ENCODE data around the gene HSP90AB1. TPM values are rescaled to one million over a fixed set of nuclear protein-coding genes. Genes with fewer than 3 reads are reported as not detected.
"Not testable (repeated sequence)": the region's sequence is repeated elsewhere in the genome, so short reads cannot be mapped to it uniquely, and the experiment has no call there.

HSP90AB1 gene
- total and polyA plus RNA-seq, 8 donors, result 168 to 549 (median 359) TPM

GRCh38 chr6:44230034-44230675, 16.7 kb upstream of the HSP90AB1 start:
- Histone ChIP-seq H3K9me3 (no peaks in the 10 kb centered on the region), H3K4me1 (peaks cover 44 to 100% (median 77%) of the 10 kb centered on the region in 4 donors), H3K27me3 (no peaks in the 10 kb centered on the region), H3K4me3 (no peak overlapping the region), H3K36me3 (peaks cover 36 to 57% (median 52%) of the 10 kb centered on the region in 4 donors), H3K27ac (peak overlapping the region in 2 of 5 donors; percentile 31 to 68)
- no peak for DNase-seq
- TF ChIP-seq EP300 (IDR thresholded peaks at IDR 0.05) (no peak), POLR2AphosphoS5 (IDR thresholded peaks at IDR 0.05) (no peak), CTCF (IDR thresholded peaks at IDR 0.05) (no peak), POLR2A (IDR thresholded peaks at IDR 0.05) (no peak)
- WGBS, 5 donors, result 77 to 96% (median 96%) methylated on average over 7 to 10 of the region's 10 CpGs
- intact Hi-C loops (cut with DNase I; ENCODE audit: low total_unique reads), result loop anchor here (10.0 kb wide), 1 partner anchor 55 kb away; no protein-coding TSS in a partner anchor

GRCh38 chr6:44231426-44231825, 15.5 kb upstream of the HSP90AB1 start:
- intact Hi-C loops (cut with DNase I; ENCODE audit: low total_unique reads), result loop anchor here (10.0 kb wide), 1 partner anchor 57 kb away; no protein-coding TSS in a partner anchor
- H3K27ac ChIP-seq, result peak overlapping the region in 1 of 5 donors; percentile 98

GRCh38 chr6:44232676-44233566, 14.0 kb upstream of the HSP90AB1 start:
- TF ChIP-seq EP300 (IDR thresholded peaks at IDR 0.05), result no peak
- TF ChIP-seq CTCF (IDR thresholded peaks at IDR 0.05), result no peak
- no peak for TF ChIP-seq POLR2A (IDR thresholded peaks at IDR 0.05)
- TF ChIP-seq POLR2AphosphoS5 (IDR thresholded peaks at IDR 0.05), result no peak
- intact Hi-C loops (cut with DNase I; ENCODE audit: low total_unique reads), result loop anchor here (10.0 kb wide), 1 partner anchor 58 kb away; no protein-coding TSS in a partner anchor
- Histone ChIP-seq H3K27me3 (no peaks in the 10 kb centered on the region), H3K36me3 (peaks cover 36 to 57% (median 50%) of the 10 kb centered on the region in 4 donors), H3K9me3 (no peaks in the 10 kb centered on the region), H3K27ac (peak overlapping the region in 4 of 5 donors; percentile 70 to 98 (median 96)), H3K4me3 (no peak overlapping the region), H3K4me1 (peaks cover 42 to 100% (median 75%) of the 10 kb centered on the region in 4 donors)
- DNase-seq, result no peak
- WGBS, 5 donors, result 71 to 90% (median 84%) methylated on average over 9 to 16 of the region's 16 CpGs

More at GRCh38 chr6:44231426-44231825, 15.5 kb upstream of the HSP90AB1 start:
- not testable (repeated sequence) for DNase-seq, H3K9me3 ChIP-seq, H3K4me3 ChIP-seq, H3K27me3 ChIP-seq
- Histone ChIP-seq H3K4me1 (peaks cover 41 to 100% (median 75%) of the 10 kb centered on the region in 4 donors), H3K36me3 (peaks cover 36 to 57% (median 52%) of the 10 kb centered on the region in 4 donors)
- WGBS, 5 donors, result 76 to 91% (median 89%) methylated on average over 9 of the region's 9 CpGs

- H3K36me3 ChIP-seq, result peaks cover 36 to 51% (median 49%) of the 10 kb centered on the region in 4 donors
- no peak for DNase-seq
- peaks cover 42 to 100% (median 74%) of the 10 kb centered on the region in 4 donors for H3K4me1 ChIP-seq
- H3K9me3 ChIP-seq, result no peaks in the 10 kb centered on the region
- H3K27ac ChIP-seq, result peak overlapping the region in 4 of 5 donors; percentile 70 to 98 (median 96)
- H3K4me3 ChIP-seq, result no peak overlapping the region
- TF ChIP-seq POLR2AphosphoS5 (IDR thresholded peaks at IDR 0.05) (no peak), POLR2A (IDR thresholded peaks at IDR 0.05) (no peak), CTCF (IDR thresholded peaks at IDR 0.05) (no peak), EP300 (IDR thresholded peaks at IDR 0.05) (no peak)
- WGBS, 5 donors, result 56 to 76% (median 70%) methylated on average over 13 to 14 of the region's 14 CpGs
- no peaks in the 10 kb centered on the region for H3K27me3 ChIP-seq
- intact Hi-C loops (cut with DNase I; ENCODE audit: low total_unique reads), result loop anchor here (10.0 kb wide), 1 partner anchor 59 kb away; no protein-coding TSS in a partner anchor
These were observed 13.3 kb upstream of the HSP90AB1 start for GRCh38 chr6:44233567-44234100.

Measured in stomach (tissue), 9 donors.